GM19023 (cell line): ENCODE data around the gene CACNA1E.

Experiments
- ATAC-seq: cut with Tn5 transposase; IDR thresholded peaks from one replicate; pipeline ENCODE4 v1.9.1; 2021; ENCODE audit warnings: mild to moderate bottlenecking, moderate library complexity; ENCODE audit not compliant: unreplicated experiment

CACNA1E gene

DNA sequence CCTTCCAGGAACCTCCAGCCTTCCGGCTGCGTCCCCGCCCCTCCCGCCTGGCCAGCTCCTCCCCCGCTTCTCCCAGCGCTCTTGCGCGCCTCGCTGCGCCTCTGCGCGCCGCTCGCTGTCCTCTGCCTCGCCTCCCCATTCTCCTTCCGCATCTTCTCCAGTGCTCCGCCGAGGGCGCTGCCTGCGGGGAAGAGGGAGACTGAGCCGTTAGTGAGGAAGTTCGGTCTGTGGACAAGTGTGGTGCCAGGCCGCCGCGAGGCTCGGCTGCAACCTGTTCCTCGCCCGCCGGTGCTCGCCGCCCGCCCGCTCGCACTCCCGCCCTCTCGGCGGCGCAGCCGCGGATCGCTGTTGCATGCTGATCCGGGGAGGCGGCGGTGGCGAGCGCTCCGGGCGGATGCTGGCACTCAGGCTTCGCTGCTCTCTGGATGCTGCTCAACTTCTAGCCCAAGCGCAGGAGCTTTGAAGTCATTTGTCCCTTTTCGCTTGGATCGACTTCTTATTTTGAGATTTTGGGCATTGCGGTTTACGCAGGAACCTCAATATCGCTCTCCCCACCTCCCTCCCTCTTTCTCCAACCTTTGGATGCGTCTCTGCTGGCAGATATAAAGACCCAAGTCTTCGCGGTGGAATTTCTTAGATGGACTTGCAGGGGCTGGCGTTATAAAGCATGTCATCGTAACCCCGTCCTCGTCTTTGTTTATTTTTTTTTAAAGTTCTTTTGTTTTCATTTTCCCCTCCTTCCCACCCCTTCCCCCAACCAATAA is 614 bp upstream of the CACNA1E start:
- ATAC-seq, result peak; percentile 43

GRCh38 chr1:181484821-181485220 is 1.5 kb downstream of the CACNA1E start:
- no peak for ATAC-seq

DNA sequence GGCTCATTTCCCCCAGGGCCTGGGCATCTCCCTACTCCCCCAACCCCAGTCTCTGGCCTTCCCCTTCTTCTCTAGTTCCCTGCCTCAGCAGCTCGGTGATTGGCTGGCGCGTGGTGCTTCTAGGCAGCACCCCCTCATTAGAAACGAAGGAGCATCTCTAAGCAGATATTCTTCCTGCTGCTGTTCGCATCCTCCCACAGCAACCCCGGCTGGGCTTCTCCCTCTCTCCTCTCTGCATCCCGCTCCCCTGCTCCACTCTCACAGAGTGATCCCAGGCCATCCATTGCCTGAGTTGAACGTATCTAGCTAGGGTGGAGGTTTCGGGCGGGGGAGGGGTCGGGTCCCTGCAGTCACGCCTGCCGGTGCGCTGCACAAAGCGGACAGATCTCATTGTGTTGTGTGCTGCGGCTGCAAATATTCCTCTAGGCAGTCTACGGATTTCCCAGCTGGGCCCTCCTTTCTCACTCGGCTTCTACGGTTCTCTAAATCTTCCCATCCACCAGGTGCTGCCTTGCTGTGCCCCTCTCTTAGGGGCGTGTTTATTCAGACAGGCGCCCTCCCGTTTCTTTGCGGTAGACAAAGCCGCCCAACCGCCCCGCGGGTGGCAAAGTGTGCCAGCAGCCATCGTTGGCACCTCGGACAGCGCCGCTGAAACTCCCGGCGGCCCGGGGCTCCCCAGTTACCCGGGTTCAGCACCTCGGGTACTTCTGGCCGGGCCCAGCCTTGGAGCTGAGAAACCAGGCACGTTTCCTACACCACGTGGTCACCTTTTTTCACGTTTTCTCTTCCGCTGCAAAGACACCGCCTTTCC is 2.2 kb downstream of the CACNA1E start:
- ATAC-seq, result peak; percentile 45

GRCh38 chr1:181486098-181486420 is 2.7 kb downstream of the CACNA1E start:
- no peak for ATAC-seq

- ATAC-seq, result no peak
These were observed 5.5 kb downstream of the CACNA1E start for GRCh38 chr1:181488866-181489265.

DNA sequence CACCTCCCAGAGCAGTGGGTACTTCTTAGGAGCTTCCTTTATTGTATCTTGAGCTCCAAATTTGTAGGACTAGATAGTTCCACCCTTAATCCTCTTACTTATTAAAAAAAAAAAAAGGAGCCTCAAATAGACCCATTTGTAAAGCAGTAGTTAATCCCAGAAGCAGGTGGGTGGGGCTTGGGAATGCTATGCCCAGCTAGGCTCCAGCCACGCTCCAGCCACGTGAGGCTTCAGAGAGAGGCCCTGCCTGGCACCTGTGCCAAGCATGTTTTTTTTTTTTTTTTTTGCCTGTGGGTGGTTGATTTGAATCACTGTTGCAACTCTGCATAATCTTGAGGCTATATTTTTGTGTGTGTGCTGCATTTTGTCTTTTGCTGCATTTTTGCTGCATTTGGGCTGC is 7.0 kb downstream of the CACNA1E start:
- no peak for ATAC-seq

DNA sequence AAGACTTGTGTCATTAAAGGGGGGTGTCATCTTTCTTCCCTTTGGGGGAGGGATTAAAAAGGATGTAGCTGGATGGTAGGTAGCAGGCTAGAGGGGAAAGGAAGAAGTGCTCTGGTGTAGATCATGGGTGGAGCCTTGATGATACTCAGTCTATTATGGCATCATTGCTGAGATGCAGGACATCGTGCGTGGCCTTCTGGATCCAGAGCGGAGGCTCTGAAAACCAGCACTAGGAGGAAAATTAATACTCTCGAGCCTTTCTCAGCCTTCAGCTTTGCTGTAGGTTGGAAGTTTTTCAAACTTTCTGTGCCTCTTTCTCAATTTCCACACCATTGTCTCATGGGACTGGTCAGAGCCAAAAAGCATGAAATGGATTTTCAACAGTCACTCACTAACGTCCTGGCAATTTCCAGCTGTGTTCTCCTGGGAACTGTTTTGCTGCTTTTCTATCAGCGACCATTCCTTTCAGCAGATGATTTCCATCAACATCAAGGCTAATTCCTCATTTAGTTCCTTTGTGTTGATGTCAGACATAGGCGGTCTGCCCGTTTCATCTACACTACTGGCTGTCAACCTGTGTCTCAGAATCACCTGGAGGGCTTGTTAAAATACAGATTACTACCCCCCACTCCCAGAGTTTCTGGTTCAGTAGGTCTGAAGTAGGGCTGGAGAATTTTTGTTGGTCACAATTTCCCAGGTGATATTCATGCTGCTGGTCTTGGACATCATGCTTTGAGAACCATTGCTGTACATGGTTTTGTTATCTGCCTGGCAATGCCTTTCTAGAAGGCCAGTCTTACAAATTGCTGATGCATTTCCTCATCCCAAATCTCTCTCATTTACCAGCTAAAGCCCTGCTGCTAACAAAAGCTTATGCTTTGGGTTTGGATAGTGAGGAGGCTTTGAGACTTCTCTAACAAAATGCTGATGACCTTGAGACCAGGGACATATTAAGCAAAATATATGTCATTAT is 7.7 kb downstream of the CACNA1E start:
- no peak for ATAC-seq

DNA sequence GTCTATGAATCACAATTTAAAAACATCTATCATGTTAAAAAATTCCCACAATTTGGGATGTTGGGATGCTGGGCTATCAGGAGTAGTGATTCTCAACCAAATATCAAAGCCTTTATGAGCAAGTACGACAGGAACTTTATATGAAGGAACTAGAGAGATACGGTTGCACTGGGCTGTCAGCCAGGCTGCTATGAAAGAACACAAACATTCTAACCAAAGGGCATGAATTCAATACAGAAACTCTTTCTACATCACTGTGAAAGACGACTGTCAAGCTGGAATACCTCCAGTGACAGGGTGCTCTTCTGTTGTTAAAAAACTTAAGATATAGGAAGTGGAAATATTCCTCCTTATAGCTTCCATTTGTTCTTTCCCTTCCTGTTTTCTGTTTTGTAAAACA is 9.8 kb downstream of the CACNA1E start:
- no peak for ATAC-seq

DNA sequence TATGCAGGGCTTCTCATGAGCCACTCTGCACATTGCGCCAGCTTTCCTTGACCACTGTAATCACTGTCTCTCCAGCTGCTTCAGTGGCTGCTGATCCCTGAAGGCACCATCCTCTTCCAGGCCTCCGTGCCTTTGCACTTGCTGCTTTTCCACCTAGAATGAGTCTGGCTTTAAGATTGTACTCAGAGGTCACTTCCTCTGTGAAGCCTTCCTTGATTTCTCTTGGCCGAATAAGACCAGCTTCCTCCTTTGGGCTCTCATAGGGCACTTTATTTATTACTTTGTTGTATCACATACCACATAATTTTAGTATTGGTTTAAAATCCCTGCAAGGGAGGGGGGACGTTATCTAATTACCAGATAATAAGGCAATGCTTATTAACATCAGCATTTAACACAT is 10.6 kb downstream of the CACNA1E start:
- ATAC-seq, result no peak

GRCh38 chr1:181496759-181497158 is 13.4 kb downstream of the CACNA1E start:
- ATAC-seq, result no peak

GRCh38 chr1:181497870-181498269 is 14.6 kb downstream of the CACNA1E start:
- no peak for ATAC-seq

- no peak for ATAC-seq
These were observed 16.5 kb downstream of the CACNA1E start for GRCh38 chr1:181499825-181500224.

- ATAC-seq, result no peak
These were observed 17.3 kb downstream of the CACNA1E start for GRCh38 chr1:181500636-181501035.

DNA sequence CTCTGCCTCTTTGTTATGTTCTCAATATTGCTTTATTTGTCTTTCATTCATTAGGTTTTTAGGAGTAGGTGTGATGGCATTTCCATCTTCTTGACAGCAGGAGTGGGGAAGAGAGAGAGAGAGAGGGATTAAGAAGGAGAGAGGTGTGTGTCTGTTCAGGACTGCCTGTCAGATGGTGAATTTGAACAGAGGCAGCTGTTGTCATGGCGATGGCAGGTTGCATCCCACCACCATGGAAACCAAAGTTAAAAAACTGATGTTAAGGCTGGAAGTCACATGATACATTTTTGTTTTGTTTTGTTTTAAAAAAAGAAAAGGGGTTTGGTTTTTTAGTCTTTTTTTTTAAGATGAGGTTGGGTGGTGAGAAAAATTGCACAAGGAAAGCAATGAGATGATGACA is 18.3 kb downstream of the CACNA1E start:
- ATAC-seq, result no peak

- ATAC-seq, result no peak
These were observed 20.0 kb downstream of the CACNA1E start for GRCh38 chr1:181503171-181503810.

DNA sequence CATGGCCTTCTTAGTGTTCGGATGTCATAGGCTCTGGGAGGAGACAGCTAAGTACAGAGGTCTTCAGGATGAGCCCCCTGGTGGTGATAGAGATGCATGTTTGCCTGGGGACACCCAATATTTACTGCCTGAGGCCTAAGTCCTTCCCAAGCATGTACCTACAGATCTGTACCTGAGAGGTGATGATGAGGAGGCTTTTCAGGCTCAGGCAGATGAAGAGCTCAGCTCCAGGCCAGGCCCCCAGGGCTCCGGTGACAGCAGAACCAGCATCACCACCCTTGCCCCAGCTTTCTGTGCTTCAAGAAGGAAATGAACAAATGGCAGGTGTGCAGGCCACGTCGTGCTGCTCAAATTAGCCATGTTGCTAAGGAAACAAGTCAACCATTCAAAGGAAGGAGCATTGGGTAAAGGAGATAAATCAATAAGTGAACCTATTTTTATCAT is 21.1 kb downstream of the CACNA1E start:
- peak; percentile 54 for ATAC-seq

DNA sequence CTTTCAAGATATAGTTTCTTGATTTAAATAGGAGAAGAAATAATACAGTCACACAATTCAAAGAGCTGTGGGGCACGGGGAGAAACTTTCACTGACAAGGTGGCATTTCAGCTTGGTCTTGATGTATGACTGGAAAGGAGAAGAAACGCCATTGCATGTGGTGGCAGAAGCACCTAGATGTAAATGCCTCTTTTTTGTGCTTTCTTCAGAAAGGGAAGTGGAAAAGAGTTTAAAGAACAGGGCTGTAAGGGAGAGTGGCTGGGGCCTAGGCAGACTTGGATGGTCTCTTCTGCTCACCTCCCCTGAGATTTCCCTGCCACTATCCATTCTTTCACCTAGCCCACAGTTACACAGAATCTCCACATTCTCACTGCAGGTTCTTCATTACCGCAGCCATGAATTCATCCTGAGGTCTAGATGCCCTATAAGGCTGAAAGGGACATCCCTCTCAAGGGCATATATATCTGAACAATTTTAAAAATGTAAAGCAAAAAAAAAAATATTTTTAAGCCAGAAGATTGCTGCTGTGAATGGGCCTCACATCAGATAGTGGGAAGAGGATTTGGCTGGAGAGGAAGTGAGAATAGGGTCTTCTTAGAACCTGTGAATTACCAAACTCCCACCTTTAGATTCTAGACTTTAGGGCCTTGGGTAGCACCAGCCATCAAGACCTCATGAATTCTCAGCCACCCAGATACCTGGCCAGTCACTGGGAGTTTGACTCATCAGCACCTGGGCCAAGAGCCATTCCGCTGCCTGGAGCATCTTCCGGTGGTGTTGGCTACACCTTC is 23.4 kb downstream of the CACNA1E start:
- ATAC-seq, result no peak

DNA sequence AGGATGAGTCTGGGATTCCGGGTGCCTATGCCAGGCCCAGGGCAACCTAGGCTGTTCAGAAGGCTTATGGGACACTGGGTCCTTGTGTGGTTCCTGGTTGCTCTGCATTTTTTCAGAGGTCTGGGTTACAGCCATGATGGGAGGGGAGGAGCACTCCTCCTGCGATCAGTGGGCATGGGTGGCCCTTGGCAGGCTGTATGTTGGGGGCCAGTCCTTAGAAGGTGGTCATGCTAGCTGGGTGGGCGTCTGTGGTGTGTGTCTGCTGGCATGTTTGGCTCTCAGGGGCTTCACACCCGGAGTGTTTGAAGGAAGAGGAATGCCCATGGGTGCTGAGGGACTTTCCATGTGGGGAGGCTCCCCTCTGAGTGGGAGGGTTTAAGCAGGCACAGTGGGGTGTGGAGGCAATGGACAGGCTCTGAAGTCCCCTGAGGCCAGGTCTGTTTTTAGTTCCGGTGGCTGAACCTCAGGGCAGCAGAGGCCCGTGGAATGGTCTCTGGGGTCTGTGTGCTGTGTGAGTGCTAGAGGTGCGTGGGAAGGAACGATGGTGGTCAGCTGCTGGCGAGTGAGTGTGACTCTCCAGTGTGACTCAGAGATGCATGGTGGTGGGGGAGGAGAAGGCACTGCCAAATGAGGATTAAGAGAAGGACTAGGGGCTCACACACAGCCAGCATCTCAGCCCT is 25.3 kb downstream of the CACNA1E start:
- ATAC-seq, result peak; percentile 39

GRCh38 chr1:181513786-181514297 is 30.5 kb downstream of the CACNA1E start:
- ATAC-seq, result no peak
